CD4-positive, alpha-beta T cell treated with Interferon gamma for 1 hour (primary cell): ENCODE data around the gene LASP1.
A peak's percentile ranks its signal among the peaks of the same experiment; 100 is the strongest.
"Not testable (repeated sequence)": the region's sequence is repeated elsewhere in the genome, so short reads cannot be mapped to it uniquely, and the experiment has no call there.

Experiments
- DNase-seq: peaks from one replicate; pipeline ENCODE4 v3.0.0-alpha.2; 2020

LASP1 gene

DNA sequence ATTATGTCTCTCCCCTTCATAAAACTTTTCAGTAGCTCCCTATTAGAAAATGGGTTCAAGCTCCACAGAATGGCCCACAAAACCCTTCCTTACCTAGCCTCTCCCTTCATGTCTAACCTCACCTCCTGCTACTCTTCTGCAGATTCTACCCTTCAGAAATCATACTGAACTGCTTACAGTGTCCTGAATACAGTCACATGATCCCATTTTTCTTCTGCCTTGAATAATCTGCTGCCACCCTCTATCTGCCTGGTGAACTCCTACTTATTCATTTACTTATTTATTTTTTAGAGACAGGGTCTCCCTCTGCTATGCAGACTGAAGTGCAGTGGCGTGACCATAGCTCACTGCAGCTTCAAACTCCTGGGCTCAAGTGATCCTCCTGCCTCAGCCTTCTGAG is 70.5 kb downstream of the LASP1 start:
- no peak for DNase-seq

DNA sequence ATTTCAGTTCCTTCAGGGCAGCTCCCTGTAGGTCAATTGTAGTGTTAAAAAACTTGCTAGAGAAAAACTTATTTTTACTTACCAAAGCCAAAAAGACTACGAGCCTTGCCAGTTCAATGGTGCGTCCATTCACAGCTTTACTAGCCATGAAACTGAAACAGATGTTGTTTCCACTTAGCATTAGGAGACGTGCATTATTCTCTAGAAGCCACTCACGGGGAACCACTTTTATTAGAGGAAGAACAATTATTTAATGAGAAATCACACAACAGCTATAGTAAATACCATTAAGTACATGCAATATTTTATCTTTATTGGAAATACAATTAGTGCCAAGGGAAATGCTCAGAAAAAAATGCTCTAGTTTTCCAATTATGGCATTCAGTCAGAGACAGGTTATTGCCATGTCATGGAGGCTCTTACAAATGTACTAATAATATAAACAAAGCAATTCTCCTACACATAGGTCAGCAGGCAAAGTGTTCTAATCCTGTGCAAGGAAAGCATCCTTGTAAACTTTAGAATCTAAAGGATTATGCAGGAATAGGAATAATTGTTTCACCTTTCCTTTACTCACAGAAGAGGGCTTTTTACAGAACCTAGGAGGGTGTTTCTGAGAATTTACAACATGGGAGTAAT is 73.0 kb downstream of the LASP1 start:
- no peak for DNase-seq

DNA sequence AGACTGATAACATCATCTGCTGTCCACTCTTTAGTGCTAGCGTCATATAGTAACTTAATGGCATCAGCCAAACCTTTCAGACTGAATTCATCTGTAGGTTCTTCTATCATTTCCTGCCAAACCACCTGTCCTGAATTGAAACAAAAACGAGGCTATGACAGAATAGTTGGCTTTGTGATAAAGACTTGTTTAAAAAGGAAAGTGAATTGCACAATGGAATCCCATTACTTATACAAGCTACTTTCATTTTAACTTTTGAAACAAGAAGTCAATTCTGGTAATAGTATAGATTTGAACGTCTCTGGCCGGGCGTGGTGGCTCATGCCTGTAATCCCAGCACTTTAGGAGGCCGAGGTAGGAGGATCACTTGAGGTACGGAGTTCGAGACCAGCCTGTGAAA is 73.7 kb downstream of the LASP1 start:
- DNase-seq: no peak

DNA sequence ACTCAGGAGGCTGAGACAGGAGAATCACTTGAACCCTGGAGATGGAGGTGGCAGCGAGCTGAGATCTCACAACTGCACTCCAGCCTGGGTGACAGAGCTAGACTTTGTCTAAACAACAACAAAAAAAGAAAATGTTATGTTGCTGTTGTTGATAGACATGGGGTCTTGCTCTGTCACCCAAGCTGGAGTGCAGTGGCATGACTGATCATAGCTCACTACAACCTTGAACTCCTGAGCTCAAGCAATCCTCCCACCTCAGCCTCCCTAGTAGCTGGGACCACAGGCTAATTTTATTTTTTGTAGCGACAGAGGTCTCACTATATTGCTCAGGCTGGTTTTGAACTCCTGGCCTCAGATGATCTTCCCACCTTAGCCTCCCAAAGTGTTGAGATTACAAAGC is 77.3 kb downstream of the LASP1 start:
- DNase-seq: no peak

DNA sequence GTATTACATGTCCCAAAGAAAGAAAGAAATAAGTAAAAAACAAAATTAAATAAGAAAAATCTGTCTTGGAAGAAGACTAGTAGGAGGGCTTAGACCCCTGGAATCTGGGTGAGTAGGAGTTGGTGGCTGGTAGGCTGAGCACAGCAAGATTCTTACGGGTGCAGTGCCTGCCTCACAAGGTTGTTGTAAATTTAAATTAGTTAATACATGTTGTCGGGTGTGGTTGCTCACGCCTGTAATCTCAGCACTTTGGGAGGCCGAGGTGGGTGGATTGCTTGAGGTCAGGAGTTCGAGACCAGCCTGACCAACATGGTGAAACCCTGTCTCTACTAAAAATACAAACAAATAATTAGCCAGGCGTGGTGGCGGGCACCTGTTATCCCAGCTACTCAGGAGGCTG is 83.9 kb downstream of the LASP1 start:
- DNase-seq: not testable (repeated sequence)

DNA sequence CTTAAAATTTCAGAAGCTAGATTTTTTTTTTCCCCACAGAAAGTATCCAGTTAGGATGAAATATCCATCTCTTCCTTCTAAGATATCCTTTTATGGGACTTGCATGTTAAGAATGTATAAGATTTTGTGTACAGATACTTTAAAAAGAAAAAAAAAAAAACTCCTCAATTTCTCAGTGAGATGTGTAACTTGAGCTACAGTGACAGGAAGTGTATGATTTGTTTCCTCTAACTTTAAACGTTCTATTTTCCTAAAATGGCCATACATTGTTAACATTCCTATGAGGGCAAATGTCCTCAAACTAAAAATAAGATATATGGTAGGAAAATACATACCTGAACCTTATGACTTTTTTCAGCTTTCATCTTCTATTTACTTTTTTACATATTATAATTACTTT is 88.5 kb downstream of the LASP1 start:
- DNase-seq: no peak

DNA sequence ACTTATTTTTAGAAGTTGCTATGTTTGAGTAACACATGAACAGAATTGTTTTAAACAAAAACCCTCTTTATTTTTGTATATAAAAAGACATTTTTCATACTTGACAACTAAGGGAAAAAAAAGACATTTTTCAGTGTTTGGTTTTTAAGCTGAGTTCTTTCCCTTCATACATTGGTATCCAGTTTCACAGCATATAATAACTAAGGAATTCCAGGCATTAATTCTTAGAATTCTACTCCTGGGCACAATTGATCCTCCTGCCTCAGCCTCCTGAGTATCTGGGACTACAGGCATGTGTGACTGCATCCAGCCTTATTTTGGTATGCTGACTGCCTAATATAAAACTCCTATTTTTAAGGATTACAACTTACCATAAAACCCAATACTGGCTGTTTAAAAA is 88.9 kb downstream of the LASP1 start:
- no peak for DNase-seq

DNA sequence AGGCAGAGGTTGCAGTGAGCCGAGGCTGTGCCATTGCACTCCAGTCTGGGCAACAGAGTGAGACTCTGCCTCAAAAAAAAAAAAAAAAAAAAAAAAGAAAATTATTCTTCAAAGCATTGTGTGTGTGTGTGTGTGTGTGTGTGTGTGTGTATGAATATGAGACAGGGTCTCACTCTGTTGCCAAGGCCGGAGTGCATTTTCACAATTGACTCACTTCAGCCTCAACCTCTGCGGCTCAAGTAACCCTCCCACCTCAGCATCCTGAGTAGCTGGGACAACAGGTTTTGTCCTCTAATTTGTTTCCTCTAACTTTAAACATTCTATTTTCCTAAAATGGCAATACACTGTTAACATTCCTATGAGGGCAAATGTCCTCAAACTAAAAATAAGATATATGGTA is 89.7 kb downstream of the LASP1 start:
- DNase-seq: no peak

DNA sequence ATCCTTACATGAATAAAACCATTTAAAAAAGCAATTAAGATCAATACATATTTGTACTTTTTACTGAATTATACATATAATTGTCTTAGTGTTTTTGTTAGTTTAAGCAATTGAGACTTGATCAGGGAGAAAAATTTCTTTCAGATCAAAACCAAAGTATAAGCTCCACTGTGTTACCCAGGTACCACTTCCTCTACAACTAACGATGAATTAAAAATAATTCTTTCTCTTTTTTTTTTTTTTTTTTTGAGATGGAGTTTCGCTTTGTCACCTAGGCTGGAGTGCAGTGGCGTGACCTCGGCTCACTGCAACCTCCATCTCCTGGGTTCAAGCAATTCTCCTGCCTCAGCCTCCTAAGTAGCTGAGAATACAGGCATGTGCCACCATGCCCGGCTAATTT is 90.5 kb downstream of the LASP1 start:
- DNase-seq: no peak

DNA sequence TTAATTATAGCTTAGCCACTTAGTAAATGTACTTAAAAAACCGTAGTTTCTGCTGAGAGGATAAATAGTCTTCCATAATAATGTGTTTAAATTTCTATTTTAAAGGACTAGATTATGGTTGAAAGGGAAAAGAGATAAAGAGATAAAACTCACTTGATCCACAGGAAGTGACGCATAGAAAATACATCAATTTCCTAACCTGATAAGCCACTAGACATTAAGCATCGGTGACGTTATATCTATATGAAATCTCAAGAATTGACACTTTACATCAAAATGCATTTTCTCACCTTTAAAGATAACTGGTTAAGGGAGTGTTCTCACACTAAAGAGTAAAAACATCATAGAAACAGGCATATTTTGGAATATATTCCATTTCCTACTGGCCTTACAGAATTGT is 91.6 kb downstream of the LASP1 start:
- no peak for DNase-seq

DNA sequence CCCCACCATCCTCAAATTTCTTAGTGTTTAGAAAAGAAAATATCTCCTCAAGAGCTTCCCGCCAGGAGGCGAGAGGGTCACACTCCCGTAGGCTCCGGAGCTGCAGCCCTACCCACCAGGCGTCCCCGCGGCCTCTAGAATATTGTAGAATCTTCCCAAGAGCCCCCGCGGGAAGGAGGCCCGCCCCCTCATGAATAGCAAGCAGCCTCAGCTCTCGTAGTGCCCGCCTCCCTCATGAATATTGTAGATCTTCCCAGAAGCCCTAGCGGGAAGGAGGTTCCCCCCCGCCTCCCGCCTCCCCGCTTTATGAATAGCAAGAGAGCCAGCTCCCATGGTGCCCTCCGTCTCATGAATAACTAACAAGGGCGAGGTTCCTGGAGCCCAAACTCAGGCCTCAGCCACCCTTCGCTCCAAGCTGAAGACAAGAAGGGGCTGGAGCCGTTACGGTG is 97.5 kb downstream of the LASP1 start, which contains the start of gene FBXO47:
Gene FBXO47, minus strand, starts transcription at position 114 of the 449 bp plus-strand sequence. CDS start 4,378 bp downstream, outside the sequence.
- DNase-seq: peak; percentile 89

DNA sequence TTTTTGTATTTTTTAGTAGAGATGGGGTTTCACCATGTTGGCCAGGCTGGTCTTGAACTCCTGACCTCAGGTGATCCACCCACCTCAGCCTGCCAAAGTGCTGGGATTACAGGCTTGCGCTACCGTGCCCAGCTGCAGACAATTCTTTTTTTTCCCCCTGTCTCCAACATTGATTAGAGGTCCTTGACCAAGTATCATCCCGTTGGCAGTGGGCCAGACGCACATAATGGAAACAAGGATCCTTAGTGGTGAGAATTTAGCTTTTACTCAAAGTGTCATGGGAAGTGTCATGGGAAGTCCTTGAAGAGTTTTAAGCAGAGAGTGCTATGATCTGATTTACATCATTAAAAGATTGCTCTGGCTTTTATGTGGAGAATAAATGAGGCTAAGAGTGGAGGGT is 99.4 kb downstream of the LASP1 start:
- no peak for DNase-seq

DNA sequence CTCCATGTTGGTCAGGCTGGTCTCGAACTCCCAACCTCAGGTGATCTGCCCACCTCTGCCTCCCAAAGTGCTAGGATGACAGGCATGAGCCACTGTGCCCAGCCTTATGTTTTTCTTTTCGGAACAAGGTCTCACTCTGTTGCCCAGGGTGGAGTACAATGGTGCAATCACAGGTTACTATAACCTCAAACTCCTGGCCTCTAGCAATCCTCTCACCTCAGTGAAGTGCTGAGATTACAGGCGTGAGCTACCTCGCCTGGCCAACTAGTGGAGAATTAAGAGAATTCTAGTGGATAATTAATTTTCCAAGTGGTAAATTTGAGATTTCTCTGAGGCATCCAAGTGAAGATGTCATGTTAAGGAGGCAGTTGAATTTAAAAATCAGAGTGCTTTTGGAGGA is 100.3 kb downstream of the LASP1 start:
- no peak for DNase-seq

DNA sequence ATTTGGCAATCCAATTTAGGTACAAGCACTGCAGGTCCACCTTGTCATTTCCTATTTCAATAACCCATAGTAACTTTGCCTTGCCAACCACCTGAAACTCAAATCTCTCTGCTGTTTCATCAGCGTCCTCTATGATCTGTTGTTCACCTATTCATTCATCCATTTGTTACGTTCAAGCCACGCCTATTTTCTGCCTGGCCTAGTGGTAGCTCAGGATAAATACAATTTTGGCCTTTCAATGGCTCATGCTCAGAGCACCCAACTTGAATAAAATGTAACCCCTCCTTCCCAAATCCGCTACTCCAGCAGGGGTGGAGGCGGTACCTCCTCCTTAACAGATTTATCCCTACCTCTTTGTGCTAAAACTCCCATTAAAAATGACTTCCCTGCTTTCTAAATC is 100.9 kb downstream of the LASP1 start:
- DNase-seq: no peak
